HCT116 (cell line): ENCODE results near the gene NFIX. TPM values are rescaled to one million over a fixed set of nuclear protein-coding genes. Genes with fewer than 3 reads are reported as not detected.

ENCODE experiments used
- ATAC-seq: fragments of 200-7000 bp; cut with Tn5 transposase; 2 replicates; pipeline ENCODE4 v1.9.1; 2020; ENCODE audit warnings: mild to moderate bottlenecking, moderate library complexity
- BruUV-seq: library from RNA; stranded (reverse); fragments of 400-500 nt; replicated peaks from 2 replicates; lab custom pipeline; 2021; lab: Mats Ljungman, UMichigan
- CTCF ChIA-PET: fragments of 300-600 bp; sonication (Branson Sonifier 250); formaldehyde crosslinking; loops from one replicate; lab custom pipeline; 2021; ENCODE audit warnings: antibody characterized with exemption; lab: Charles Lee
- POLR2A ChIA-PET: fragments of 300-600, 350-600 bp; sonication (Branson Sonifier 250); formaldehyde crosslinking; loops from one replicate; lab custom pipeline; 2021; ENCODE audit warnings: antibody characterized with exemption; lab: Charles Lee
- RAD21 ChIA-PET, 2 experiments: fragments of 300-600 bp; sonication (Branson Sonifier 250); formaldehyde crosslinking; loops; one replicate each; lab custom pipeline; 2023; ENCODE audit warnings: low total read pairs in 2 of 2; ENCODE audit not compliant: uncharacterized antibody in 2 of 2, unreplicated experiment in 2 of 2, low non-redundant PET in 1 of 2; lab: Charles Lee
- DNase-seq: peaks from one replicate; pipeline ENCODE4 v3.0.0-alpha.2; 2010; ENCODE audit warnings: low read depth, low spot score
- H2AFZ ChIP-seq: fragments of 200-600 bp; shearing (Covaris generic), sonication (generic); 2 replicates; pipeline ENCODE4 v1.6.1; 2017; ENCODE audit warnings: low read depth, mixed run types, mixed read lengths, antibody characterized with exemption, low read length; ENCODE audit not compliant: poor library complexity, severe bottlenecking
- H3K27ac ChIP-seq: 2 replicates; pipeline ENCODE4 v1.5.1; 2012; ENCODE audit warnings: low read depth, low read length
- H3K27me3 ChIP-seq: fragments of 200-600 bp; sonication (generic); 2 replicates; pipeline ENCODE4 v1.6.1; 2016; ENCODE audit warnings: mixed run types, low read length, mixed read lengths; ENCODE audit not compliant: insufficient read depth
- H3K36me3 ChIP-seq, 2 experiments: fragments of 200-500 bp in 1 of 2; fragments of 200-600 bp in 1 of 2; sonication (Bioruptor generic) in 1 of 2; sonication (generic) in 1 of 2; 2 replicates each; pipeline versions ENCODE4 v1.5.1 to v1.6.1; 2014 to 2016; ENCODE audit warnings: low read length in 2 of 2, inconsistent platforms in 1 of 2, mixed read lengths in 1 of 2, mixed run types in 1 of 2; ENCODE audit not compliant: insufficient read depth in 2 of 2, control insufficient read depth in 1 of 2
- H3K4me1 ChIP-seq, 2 experiments: fragments of 200-600 bp in 1 of 2; sonication (generic) in 1 of 2; 2 replicates each; pipeline versions ENCODE4 v1.5.1 to v1.6.1; 2012 to 2017; ENCODE audit warnings: low read length in 2 of 2, inconsistent platforms in 1 of 2, mild to moderate bottlenecking in 1 of 2, mixed read lengths in 1 of 2, mixed run types in 1 of 2, moderate library complexity in 1 of 2; ENCODE audit not compliant: insufficient read depth in 2 of 2, control insufficient read depth in 1 of 2
- H3K4me2 ChIP-seq: fragments of 200-600 bp; sonication (generic); 2 replicates; pipeline ENCODE4 v1.6.1; 2017; ENCODE audit warnings: mixed run types, low read length, mixed read lengths
- H3K4me3 ChIP-seq, 2 experiments: fragments of 200-600 bp in 1 of 2; sonication (generic) in 1 of 2; replicated peaks in 1 of 2; 2 replicates each; pipeline ENCODE4 v1.5.1; 2011 to 2016; ENCODE audit warnings: low read length in 2 of 2, control low read depth in 1 of 2, low read depth in 1 of 2, mild to moderate bottlenecking in 1 of 2, mixed read lengths in 1 of 2, mixed run types in 1 of 2
- H3K79me2 ChIP-seq: fragments of 200-600 bp; sonication (generic); 2 replicates; pipeline ENCODE4 v1.6.1; 2017; ENCODE audit warnings: mild to moderate bottlenecking, mixed run types, low read length, moderate library complexity, mixed read lengths; ENCODE audit not compliant: insufficient read depth
- H3K9ac ChIP-seq: fragments of 200-600 bp; sonication (generic); 2 replicates; pipeline ENCODE4 v1.6.1; 2016; ENCODE audit warnings: low read length, mixed read lengths
- H3K9me2 ChIP-seq: fragments of 200-600 bp; sonication (generic), shearing (Covaris generic); 2 replicates; pipeline ENCODE4 v1.6.1; 2017; ENCODE audit warnings: mixed run types, mild to moderate bottlenecking, moderate library complexity; ENCODE audit not compliant: insufficient read depth
- H3K9me3 ChIP-seq, 2 experiments: fragments of 200-500 bp in 1 of 2; fragments of 200-600 bp in 1 of 2; sonication (Bioruptor generic) in 1 of 2; sonication (generic) in 1 of 2; 2 replicates each; pipeline ENCODE4 v1.6.1; 2014 to 2017; ENCODE audit warnings: low read length in 2 of 2, mixed read lengths in 2 of 2, inconsistent platforms in 1 of 2, low read depth in 1 of 2, mild to moderate bottlenecking in 1 of 2, mixed run types in 1 of 2, moderate library complexity in 1 of 2; ENCODE audit not compliant: control insufficient read depth in 1 of 2, insufficient read depth in 1 of 2
- H4K20me1 ChIP-seq: fragments of 200-600 bp; sonication (generic), shearing (Covaris generic); 2 replicates; pipeline ENCODE4 v1.6.1; 2017; ENCODE audit warnings: mixed run types, mild to moderate bottlenecking, moderate library complexity; ENCODE audit not compliant: insufficient read depth
- ATF3 ChIP-seq: IDR thresholded peaks from 2 replicates; pipeline ENCODE4 v1.6.1; 2012
- EGR1 ChIP-seq: IDR thresholded peaks from 2 replicates; pipeline ENCODE4 v1.6.1; 2012; ENCODE audit warnings: low read depth
- FOSL1 ChIP-seq: IDR thresholded peaks from 2 replicates; pipeline ENCODE4 v1.6.1; 2012; ENCODE audit warnings: low read depth
- MAX ChIP-seq: IDR thresholded peaks from 2 replicates; pipeline ENCODE4 v1.6.1; 2012
- POLR2A ChIP-seq: IDR thresholded peaks from 2 replicates; pipeline ENCODE4 v1.7.0; 2011; ENCODE audit warnings: borderline replicate concordance; ENCODE audit not compliant: insufficient read depth, insufficient read length; ENCODE audit errors: extremely low read depth
- SRF ChIP-seq: IDR thresholded peaks from 2 replicates; pipeline ENCODE4 v1.6.1; 2012; ENCODE audit warnings: low read depth
- YY1 ChIP-seq: IDR thresholded peaks from 2 replicates; pipeline ENCODE4 v1.6.1; 2011; ENCODE audit warnings: low read length, low read depth, moderate library complexity, mild to moderate bottlenecking; ENCODE audit not compliant: insufficient replicate concordance; ENCODE audit errors: extremely low read depth
- intact Hi-C: fragments of 100-400 bp; cut with micrococcal nuclease; formaldehyde crosslinking; loops from 2 replicates; pipeline ENCODE4 v1.10.0; 2022
- total RNA-seq: library from RNA; stranded (reverse); gene quantifications from one replicate; pipeline ENCODE4 v1.2.1, GENCODE V29; 2021; ENCODE audit not compliant: unreplicated experiment

Gene NFIX
- total RNA-seq, 1 experiment from 2014 or later: 34.8 TPM

GRCh38 chr19:13116282-13117175, 121.3 kb downstream of the NFIX start, which contains the start of gene TRMT1 (continued):
- no peak for TF ChIP-seq FOSL1
- TF ChIP-seq SRF: no peak
- peak; percentile 86 for TF ChIP-seq EGR1
- TF ChIP-seq MAX: peak; percentile 99
- TF ChIP-seq POLR2A: peak; percentile 61
- TF ChIP-seq YY1: peak; percentile 99
- TF ChIP-seq, all 23 proteins: peak for 12

- peaks cover 79% of the 10 kb centered on the region for H3K79me2 ChIP-seq
- peak; percentile 24 for DNase-seq
These were observed 122.0 kb downstream of the NFIX start for GRCh38 chr19:13117176-13117771.

More at GRCh38 chr19:13117176-13117771, 122.0 kb downstream of the NFIX start:
- Histone ChIP-seq H3K9ac (peak overlapping the region; percentile 98), H2AFZ (peak overlapping the region; percentile 3), H3K4me3 (peak overlapping the region; percentile 97 to 98), H3K27me3 (no peaks in the 10 kb centered on the region), H3K4me1 (peaks cover 21 to 43% of the 10 kb centered on the region in 2 experiments; a peak in 3 of 4 replicates), H3K4me2 (peak overlapping the region; percentile 91), H3K9me3 (no peaks in the 10 kb centered on the region), H3K27ac (peak overlapping the region; percentile 100), H4K20me1 (peaks cover 15% of the 10 kb centered on the region; the same call in 1 of the 2 replicates), H3K9me2 (no peaks in the 10 kb centered on the region), H3K36me3 (peaks cover 12 to 40% of the 10 kb centered on the region in 2 experiments; a peak in 3 of 4 replicates)
- RAD21 ChIA-PET: interaction anchor here in 1 of 2 experiments (0.7 kb wide), 1 partner anchor 151 kb away, joined by 3 read pairs; no protein-coding TSS in a partner anchor
- ATAC-seq: no peak
- intact Hi-C loops: loop anchor here (2.0 to 5.0 kb wide), 2 partner anchors 34 to 145 kb away; partner anchors contain the start of genes IER2 and STX10
- no peak for TF ChIP-seq ATF3
- 0 out of 2 replicates have a peak, but pooled peaks have one; percentile 31 for TF ChIP-seq EGR1
- BruUV-seq: TSS peak; percentile 13
- CTCF ChIA-PET: interaction anchor here (1.0 to 2.2 kb wide), 7 partner anchors 16 to 152 kb away, joined by 3 to 9 read pairs (median 4); no protein-coding TSS in a partner anchor
- POLR2A ChIA-PET: interaction anchor here (1.6 to 1.8 kb wide), 2 partner anchors 35 to 38 kb away, joined by 7 to 16 read pairs; no protein-coding TSS in a partner anchor
